ENCODE measurements around the gene RAB11B. TPM values are rescaled to one million over a fixed set of nuclear protein-coding genes. Genes with fewer than 3 reads are reported as not detected.

Gene RAB11B
- total RNA-seq, 2 donors from 2014 or later, result 47.7 to 50.4 TPM

DNA sequence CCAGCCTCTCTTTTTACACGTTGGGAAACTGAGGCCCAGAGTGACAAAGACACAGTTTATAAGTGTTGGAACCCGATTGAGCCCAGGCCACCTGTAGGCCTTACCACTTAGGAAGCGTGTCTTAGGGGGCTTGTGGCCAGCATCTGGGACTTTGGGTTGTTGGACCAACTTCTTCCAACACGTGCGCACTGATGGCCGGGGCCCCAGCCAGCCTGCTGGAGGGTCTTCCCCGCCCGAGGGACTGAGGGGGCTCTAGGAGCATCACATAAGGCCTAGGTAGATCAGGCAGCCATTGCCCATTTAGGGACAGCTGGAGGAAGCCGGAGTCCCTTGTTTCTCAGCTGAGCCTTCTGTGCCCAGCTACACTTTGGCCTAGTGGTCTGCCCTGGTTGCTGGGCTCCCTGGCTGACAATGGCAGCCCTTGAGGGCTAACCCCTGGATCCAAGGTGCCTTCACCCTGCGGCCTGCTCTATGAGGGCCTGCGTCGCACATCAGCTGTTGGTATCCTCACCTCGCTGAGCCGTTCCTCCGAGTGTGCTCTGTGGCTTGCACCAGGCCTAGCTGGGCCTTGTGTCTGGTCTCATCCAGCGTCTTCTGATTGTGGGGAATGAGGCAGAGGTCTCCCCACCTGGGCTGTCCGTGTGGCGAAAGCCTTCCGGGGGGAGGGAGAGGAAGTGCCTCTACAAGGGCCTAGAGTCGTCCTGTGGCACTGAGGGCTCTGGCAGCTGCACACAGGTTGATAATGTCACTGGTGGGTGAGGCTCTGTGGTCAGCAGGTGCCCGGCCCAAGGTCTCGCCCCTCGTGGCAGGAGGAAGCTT lies 1.2 kb downstream of the RAB11B start:
- Histone ChIP-seq H3K9me3 (no peaks in the 10 kb centered on the region), H3K36me3 (replicated peaks in 1 of 2; ENCODE audit: insufficient read depth in 1 of 2, low read depth in 2 of 2) (no peaks in the 10 kb centered on the region), H3K27ac (peak overlapping the region; percentile 100), H3K4me1 (peaks cover 90% of the 10 kb centered on the region), H3K4me3 (no peak overlapping the region), H3K27me3 (no peaks in the 10 kb centered on the region)
- ATAC-seq, result no peak
- intact Hi-C loops (cut with DNase I), result no loop called here
- 51 to 60% methylated on average over 18 to 23 of the region's 23 CpGs for WGBS, 2 donors
- TF ChIP-seq, protein P1, sequence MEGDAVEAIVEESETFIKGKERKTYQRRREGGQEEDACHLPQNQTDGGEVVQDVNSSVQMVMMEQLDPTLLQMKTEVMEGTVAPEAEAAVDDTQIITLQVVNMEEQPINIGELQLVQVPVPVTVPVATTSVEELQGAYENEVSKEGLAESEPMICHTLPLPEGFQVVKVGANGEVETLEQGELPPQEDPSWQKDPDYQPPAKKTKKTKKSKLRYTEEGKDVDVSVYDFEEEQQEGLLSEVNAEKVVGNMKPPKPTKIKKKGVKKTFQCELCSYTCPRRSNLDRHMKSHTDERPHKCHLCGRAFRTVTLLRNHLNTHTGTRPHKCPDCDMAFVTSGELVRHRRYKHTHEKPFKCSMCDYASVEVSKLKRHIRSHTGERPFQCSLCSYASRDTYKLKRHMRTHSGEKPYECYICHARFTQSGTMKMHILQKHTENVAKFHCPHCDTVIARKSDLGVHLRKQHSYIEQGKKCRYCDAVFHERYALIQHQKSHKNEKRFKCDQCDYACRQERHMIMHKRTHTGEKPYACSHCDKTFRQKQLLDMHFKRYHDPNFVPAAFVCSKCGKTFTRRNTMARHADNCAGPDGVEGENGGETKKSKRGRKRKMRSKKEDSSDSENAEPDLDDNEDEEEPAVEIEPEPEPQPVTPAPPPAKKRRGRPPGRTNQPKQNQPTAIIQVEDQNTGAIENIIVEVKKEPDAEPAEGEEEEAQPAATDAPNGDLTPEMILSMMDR (IDR thresholded peaks at IDR 0.05), result no peak
- TF ChIP-seq POLR2A (IDR thresholded peaks at IDR 0.05), result no peak
- DNase-seq, result peak in 3 of 4 donors; percentile 53 to 57 (median 55)

DNA sequence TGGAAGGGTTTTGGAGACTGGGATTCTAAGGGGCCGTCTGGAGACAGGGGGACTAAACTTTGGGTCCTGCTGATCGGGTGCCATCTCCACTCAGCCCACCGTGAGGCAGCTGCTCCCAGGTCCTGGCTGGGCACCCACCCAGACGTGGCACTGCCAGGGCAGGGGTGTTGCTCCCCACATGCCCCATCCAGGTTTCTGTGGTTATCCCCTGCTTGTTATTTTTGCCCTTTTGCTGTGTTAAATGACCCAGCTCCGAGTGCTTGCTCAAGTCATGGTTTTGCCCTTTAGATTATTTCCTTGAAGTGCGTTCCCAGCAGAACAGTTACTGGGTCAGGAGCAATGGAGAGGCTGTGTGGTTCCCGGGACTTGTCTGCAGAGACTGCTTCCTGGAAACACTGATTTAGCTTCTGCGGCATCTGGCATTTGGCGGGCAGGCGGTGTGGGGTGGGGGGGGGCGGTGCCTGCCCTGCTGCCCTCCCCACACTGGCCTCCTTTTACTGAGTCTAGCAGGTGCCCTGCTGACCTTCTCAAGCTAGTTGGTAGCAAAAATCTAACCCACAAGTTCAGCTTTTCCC lies 1.9 kb downstream of the RAB11B start:
- ATAC-seq (peak; percentile 4), DNase-seq (peak; percentile 70 to 86 (median 77))
- H3K27ac ChIP-seq, result peak overlapping the region; percentile 100
- H3K4me3 ChIP-seq, result no peak overlapping the region
- H3K4me1 ChIP-seq, result peaks cover 90% of the 10 kb centered on the region
- TF ChIP-seq POLR2A (IDR thresholded peaks at IDR 0.05), result peak in 2 of 3 donors; percentile 67 to 85
- TF ChIP-seq, protein P1 (IDR thresholded peaks at IDR 0.05), result no peak
- no peaks in the 10 kb centered on the region for H3K9me3 ChIP-seq
- intact Hi-C loops (cut with DNase I), result no loop called here
- 0 to 20% methylated on average over 1 to 10 of the region's 11 CpGs for WGBS, 2 donors
- H3K36me3 ChIP-seq (replicated peaks in 1 of 2; ENCODE audit: insufficient read depth in 1 of 2, low read depth in 2 of 2), result no peaks in the 10 kb centered on the region
- no peaks in the 10 kb centered on the region for H3K27me3 ChIP-seq

DNA sequence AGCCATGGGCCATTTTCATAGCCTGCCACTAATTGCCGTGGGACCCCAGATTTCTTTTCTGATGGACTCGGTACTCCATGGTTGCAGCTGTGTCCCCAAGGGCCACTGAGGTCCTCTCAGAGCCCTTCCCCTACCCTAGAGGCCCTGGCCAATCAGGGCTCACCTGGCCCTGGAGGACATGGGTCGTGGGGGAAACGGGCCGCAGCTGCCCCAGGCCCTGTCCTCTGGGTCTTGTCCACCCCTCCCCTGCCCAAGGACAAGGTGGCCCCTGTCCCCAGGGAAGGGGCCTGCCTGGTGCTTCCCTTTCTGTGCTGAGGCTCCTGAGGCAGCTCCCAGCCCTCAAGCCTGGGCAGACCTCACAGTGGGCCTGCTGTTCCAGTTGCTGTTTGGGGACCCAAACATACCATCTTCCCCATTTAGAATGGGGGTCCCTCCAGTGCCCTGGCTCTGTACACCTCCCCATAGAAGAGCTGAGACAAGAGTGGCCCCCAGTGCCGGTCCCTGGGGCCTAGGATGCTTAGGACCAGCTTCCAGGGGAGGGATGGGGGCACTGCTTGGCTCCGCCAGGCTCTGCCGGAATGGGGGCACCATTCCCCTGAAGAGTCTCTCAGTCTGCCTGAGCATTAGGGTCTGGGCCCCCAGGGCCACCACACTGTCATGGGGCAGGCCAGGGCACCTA lies 3.2 kb downstream of the RAB11B start:
- Histone ChIP-seq H3K36me3 (replicated peaks in 1 of 2; ENCODE audit: insufficient read depth in 1 of 2, low read depth in 2 of 2) (no peaks in the 10 kb centered on the region), H3K4me1 (peaks cover 90% of the 10 kb centered on the region), H3K4me3 (no peak overlapping the region), H3K27ac (peak overlapping the region in 3 of 4 donors; percentile 100), H3K27me3 (no peaks in the 10 kb centered on the region), H3K9me3 (no peaks in the 10 kb centered on the region)
- DNase-seq, result no peak
- intact Hi-C loops (cut with DNase I), result no loop called here
- ATAC-seq, result no peak
- no peak for TF ChIP-seq POLR2A (IDR thresholded peaks at IDR 0.05)
- TF ChIP-seq, protein P1 (IDR thresholded peaks at IDR 0.05), result no peak
- WGBS, 2 donors, result 68 to 89% methylated on average over 2 to 8 of the region's 8 CpGs

DNA sequence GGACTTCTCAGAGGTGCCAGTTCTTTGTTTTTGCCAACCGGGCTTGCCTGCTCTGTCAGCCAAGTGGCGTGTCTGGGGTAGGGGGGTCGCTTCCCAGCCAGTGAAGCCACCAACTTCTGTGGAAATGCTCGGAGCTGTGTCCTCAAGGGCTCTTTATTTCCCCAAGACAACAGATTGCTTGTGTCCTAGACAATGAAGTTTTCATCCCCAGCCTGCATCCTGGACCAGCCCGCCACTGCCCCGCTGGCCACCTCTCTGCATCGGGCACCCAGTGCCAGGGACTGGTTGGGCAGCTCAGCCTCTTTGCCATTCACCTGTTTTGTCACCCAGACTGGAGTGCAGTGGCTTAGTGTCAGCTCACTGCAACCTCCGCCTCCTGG lies 3.7 kb downstream of the RAB11B start:
- ATAC-seq (no peak), DNase-seq (peak in 1 of 4 donors; percentile 45)
- 72 to 79% methylated on average over 4 to 8 of the region's 8 CpGs for WGBS, 2 donors
- H3K4me1 ChIP-seq, result peaks cover 88% of the 10 kb centered on the region
- H3K9me3 ChIP-seq, result no peaks in the 10 kb centered on the region
- no peaks in the 10 kb centered on the region for H3K27me3 ChIP-seq
- peak overlapping the region; percentile 63 to 100 (median 100) for H3K27ac ChIP-seq
- intact Hi-C loops (cut with DNase I), result no loop called here
- no peak for TF ChIP-seq POLR2A (IDR thresholded peaks at IDR 0.05)
- TF ChIP-seq, protein P1 (IDR thresholded peaks at IDR 0.05), result no peak
- no peak overlapping the region for H3K4me3 ChIP-seq
- no peaks in the 10 kb centered on the region for H3K36me3 ChIP-seq (replicated peaks in 1 of 2; ENCODE audit: insufficient read depth in 1 of 2, low read depth in 2 of 2)
